Measurements from ENCODE around the gene GPR146. TPM values are rescaled to one million over a fixed set of nuclear protein-coding genes. Genes with fewer than 3 reads are reported as not detected.
"Not testable (repeated sequence)": the region's sequence is repeated elsewhere in the genome, so short reads cannot be mapped to it uniquely, and the experiment has no call there.

Gene GPR146
- 1 to 10 TPM; 2.6 to 4.5 (median 3.0) TPM for polyA plus RNA-seq (ENCODE audit: insufficient read length in 3 of 3)

GRCh38 chr7:1044189-1045068 is at the start of gene GPR146:
Gene GPR146, plus strand, starts transcription at chr7:1044546. Its CDS starts 12,970 bp downstream, at chr7:1057516.
- peak in 2 of 3 donors; percentile 80 to 93 for DNase-seq (ENCODE audit: low read depth in 3 of 3, low spot score in 2 of 3)

GRCh38 chr7:994592-995308 is 49.6 kb upstream of the GPR146 start:
- DNase-seq (ENCODE audit: low read depth in 3 of 3, low spot score in 2 of 3) = no peak

- no peak for DNase-seq (ENCODE audit: low read depth in 3 of 3, low spot score in 2 of 3)
Measured at GRCh38 chr7:995571-995970, 48.8 kb upstream of the GPR146 start.

- no peak for DNase-seq (ENCODE audit: low read depth in 3 of 3, low spot score in 2 of 3)
Measured at GRCh38 chr7:996079-996872, 48.1 kb upstream of the GPR146 start.

- no peak for DNase-seq (ENCODE audit: low read depth in 3 of 3, low spot score in 2 of 3)
Measured at GRCh38 chr7:997404-998395, 46.6 kb upstream of the GPR146 start.

- DNase-seq (ENCODE audit: low read depth in 3 of 3, low spot score in 2 of 3) = no peak
Measured at GRCh38 chr7:999149-999879, 45.0 kb upstream of the GPR146 start.

- DNase-seq (ENCODE audit: low read depth in 3 of 3, low spot score in 2 of 3) = no peak
Measured at GRCh38 chr7:999941-1000935, 44.1 kb upstream of the GPR146 start.

- DNase-seq (ENCODE audit: low read depth in 3 of 3, low spot score in 2 of 3) = not testable (repeated sequence)
Measured at GRCh38 chr7:1001069-1001770, 43.1 kb upstream of the GPR146 start.

GRCh38 chr7:1002026-1002425 is 42.3 kb upstream of the GPR146 start:
- not testable (repeated sequence) for DNase-seq (ENCODE audit: low read depth in 3 of 3, low spot score in 2 of 3)

GRCh38 chr7:1002445-1002844 is 41.9 kb upstream of the GPR146 start:
- not testable (repeated sequence) for DNase-seq (ENCODE audit: low read depth in 3 of 3, low spot score in 2 of 3)

- no peak for DNase-seq (ENCODE audit: low read depth in 3 of 3, low spot score in 2 of 3)
Measured at GRCh38 chr7:1004018-1004852, 40.1 kb upstream of the GPR146 start.

- DNase-seq (ENCODE audit: low read depth in 3 of 3, low spot score in 2 of 3) = no peak
Measured at GRCh38 chr7:1005303-1005702, 39.0 kb upstream of the GPR146 start.

GRCh38 chr7:1007901-1008300 is 36.4 kb upstream of the GPR146 start:
- DNase-seq (ENCODE audit: low read depth in 3 of 3, low spot score in 2 of 3) = no peak

- DNase-seq (ENCODE audit: low read depth in 3 of 3, low spot score in 2 of 3) = no peak
Measured at GRCh38 chr7:1008733-1009363, 35.5 kb upstream of the GPR146 start.

GRCh38 chr7:1009747-1010146 is 34.6 kb upstream of the GPR146 start:
- DNase-seq (ENCODE audit: low read depth in 3 of 3, low spot score in 2 of 3) = no peak

- no peak for DNase-seq (ENCODE audit: low read depth in 3 of 3, low spot score in 2 of 3)
Measured at GRCh38 chr7:1010226-1010625, 34.1 kb upstream of the GPR146 start.

All from right renal cortex interstitium (tissue), 3 donors.